DMS 273 treated with DMSO at 0.1 percent for 48 hours (cell line): Measurements from ENCODE around the gene GNB1.
"Not testable (repeated sequence)": the region's sequence is repeated elsewhere in the genome, so short reads cannot be mapped to it uniquely, and the experiment has no call there.

ENCODE experiments used
- DNase-seq: peaks from one replicate; lab custom pipeline; 2025; lab: John Stamatoyannopoulos, UW

Gene GNB1

GRCh38 chr1:1760715-1761114, 130.2 kb downstream of the GNB1 start:
- DNase-seq: no peak

GRCh38 chr1:1760345-1760650, 130.6 kb downstream of the GNB1 start:
- DNase-seq: no peak

- DNase-seq: no peak
Measured at GRCh38 chr1:1759456-1760344, 131.2 kb downstream of the GNB1 start.

DNA sequence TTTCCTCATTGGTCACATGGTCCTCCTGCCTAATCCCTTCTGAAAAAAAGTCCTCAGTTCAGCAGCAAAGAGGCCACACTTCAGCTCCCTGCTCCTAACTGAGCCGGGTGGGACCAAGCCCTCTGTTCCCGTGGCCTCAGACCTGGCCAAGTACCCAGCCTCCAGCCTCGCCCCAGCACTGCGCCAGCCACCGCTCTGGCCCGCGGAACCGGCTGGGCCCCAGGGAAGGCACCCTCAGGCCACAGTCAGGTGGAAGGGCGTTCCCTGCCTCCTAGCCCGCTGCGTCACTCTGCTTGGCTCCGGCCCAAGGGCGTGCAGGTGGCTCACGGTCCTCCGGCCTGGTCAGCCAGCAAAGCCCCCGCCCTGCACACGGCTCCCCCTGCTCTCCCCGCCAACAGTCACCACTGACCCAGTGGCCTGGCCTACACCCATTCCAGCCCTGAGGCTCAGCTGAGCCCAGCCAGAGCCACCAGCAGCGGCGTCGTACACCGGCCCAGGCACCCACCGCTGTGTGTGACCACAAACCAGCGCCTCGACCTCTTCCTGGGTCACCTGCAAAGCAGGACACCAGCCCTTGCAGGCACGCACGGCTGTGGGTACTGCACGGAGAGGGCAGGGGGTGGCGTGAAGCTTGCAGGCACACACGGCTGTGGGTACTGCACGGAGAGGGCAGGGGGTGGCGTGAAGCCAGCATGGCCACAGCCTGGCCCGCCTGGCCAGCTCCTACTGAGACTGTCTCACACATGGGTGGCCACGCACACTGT, 132.0 kb downstream of the GNB1 start:
- no peak for DNase-seq

DNA sequence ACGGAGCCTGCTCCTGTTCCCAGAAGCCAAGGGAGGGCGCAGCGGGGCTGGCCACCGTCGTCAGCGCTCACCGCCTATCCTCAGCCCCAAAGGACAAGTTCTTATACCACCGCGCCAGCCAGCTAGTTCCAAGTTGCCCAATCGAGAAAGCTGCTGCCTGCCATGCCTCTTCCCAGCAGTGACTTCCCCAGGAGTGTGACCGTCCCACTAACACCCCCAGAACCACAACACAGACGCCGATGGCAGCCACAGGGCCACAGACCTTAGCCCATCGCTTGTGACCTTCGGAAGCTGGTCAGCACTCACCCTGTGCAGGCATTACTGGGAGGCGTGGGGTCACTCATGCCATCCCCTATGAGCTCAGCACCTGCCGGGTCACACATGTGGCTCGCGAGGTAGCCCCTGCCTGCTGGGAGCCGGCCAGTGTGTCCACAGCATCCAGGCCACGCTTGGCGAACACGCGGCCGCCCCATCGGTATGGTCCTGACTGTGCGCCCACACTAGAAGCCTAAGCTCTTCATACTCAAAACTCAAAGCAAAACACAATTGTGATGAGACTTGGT, 132.7 kb downstream of the GNB1 start:
- DNase-seq: no peak

GRCh38 chr1:1757422-1758058, 133.3 kb downstream of the GNB1 start:
- no peak for DNase-seq

GRCh38 chr1:1756661-1757421, 134.0 kb downstream of the GNB1 start:
- DNase-seq: no peak

DNA sequence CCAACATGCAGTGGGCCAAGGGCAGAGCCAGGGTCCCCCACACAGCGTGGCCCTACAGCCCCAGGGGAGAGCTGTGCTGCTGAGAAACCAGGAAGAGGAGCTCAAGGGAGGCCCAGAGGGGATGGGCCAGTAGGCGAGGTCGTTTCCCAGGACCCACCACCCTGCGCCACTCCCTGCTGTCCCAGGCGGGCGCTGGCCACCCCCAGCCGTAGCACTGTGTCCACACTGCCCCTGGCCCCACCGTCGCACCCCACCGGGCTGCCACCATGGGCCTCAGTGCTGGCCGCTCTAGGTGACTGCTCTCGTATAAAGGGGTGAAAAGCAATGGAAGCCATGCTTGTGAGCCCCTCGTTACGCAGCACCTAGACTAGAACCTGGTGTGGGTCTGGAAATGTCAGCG, 135.0 kb downstream of the GNB1 start:
- no peak for DNase-seq

- no peak for DNase-seq
Measured at GRCh38 chr1:1755426-1755825, 135.5 kb downstream of the GNB1 start.

- DNase-seq: no peak
Measured at GRCh38 chr1:1754051-1754815, 136.7 kb downstream of the GNB1 start.

- no peak for DNase-seq
Measured at GRCh38 chr1:1753607-1754005, 137.3 kb downstream of the GNB1 start.

GRCh38 chr1:1752636-1753606, 138.0 kb downstream of the GNB1 start:
- no peak for DNase-seq

GRCh38 chr1:1752190-1752589, 138.7 kb downstream of the GNB1 start:
- no peak for DNase-seq

DNA sequence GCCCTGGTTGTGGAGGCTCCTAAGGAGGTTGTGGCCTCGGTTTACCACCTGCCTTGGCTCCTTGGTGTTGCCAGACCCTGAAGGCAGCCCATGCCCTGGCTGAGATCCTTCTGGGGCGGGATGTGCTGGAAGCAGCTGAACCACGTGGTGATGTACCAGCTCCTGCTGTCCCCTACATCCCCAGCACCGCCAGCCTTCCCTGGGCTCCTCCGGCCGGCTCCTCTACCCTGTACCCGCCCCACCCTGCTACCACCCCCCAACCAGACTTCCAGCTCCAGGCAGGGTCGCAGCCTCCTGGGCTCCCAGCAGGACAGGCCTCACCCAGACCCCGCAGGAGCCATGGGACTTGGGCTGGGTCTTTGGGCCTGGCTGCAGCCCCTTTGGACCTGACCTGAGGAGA, 140.9 kb downstream of the GNB1 start:
- DNase-seq: not testable (repeated sequence)

DNA sequence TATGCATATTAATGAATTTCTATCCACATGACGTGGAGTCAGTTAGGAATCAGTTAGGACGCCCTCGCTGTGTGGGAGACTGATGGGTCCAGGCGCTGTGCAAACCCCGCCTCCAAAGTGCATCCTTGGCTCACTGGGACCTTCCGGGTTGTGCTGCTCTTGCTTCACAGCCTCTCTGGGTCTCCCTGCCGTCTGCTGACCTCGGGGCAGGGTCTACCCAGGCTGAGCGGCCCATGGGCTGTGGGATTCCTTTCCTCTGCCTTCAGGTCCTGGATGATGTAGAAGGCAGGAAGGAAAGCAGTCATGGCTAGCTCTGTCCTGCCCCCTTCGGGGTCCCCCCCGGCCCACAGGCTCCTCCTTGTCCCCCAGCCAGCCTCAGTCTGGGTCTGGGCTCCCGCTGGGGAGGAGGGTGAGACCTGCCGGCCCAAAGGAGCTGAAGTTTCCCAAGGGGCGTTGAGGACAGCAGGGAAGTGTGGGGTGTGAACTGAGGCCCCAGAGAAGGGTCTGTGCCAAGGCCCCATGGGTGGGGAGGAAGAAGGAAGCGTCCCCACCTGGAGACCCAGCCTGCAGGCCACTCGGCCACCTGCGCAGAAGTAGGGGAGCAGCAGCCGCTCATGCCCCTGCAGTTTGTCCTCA, 142.1 kb downstream of the GNB1 start:
- DNase-seq: no peak

DNA sequence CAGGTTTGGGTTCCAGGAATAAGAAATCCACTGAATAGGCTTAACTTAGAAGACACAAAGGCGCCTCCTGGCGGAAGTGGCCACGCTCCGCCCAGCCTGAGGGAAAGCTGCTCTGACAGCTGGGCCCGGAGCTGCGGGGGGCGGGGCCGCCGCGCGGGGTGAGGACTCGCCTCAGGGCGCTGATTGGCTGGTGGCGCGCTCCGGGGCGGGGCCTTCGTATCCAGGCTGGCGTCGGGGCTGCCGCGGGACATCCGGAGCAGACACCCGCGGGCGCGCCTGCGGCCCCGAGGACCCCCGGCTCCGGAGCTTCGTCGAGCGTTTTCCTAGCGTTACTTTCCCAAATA, 144.3 kb downstream of the GNB1 start:
- DNase-seq: not testable (repeated sequence)

GRCh38 chr1:1745651-1746565, 145.0 kb downstream of the GNB1 start:
- not testable (repeated sequence) for DNase-seq

- not testable (repeated sequence) for DNase-seq
Measured at GRCh38 chr1:1742529-1742928, 148.4 kb downstream of the GNB1 start.
